Breast epithelium (tissue), 3 donors: ENCODE data around the gene LTB4R.

Experiments used
- CTCF ChIP-seq, 3 donors: fragments of 450-650 bp; IDR thresholded peaks; one replicate each; pipeline ENCODE4 v1.5.1; 2016 to 2017; ENCODE audit warnings: antibody characterized with exemption in 3 of 3, mild to moderate bottlenecking in 3 of 3, moderate library complexity in 3 of 3
- POLR2A ChIP-seq: fragments of 450-650 bp; IDR thresholded peaks from one replicate; pipeline ENCODE4 v1.6.1; 2016; ENCODE audit warnings: antibody characterized with exemption, mild to moderate bottlenecking, moderate library complexity

- TF ChIP-seq CTCF (IDR thresholded peaks at IDR 0.05) (no peak), POLR2A (no peak)
These were observed 24.3 kb upstream of the LTB4R start for GRCh38 chr14:24286996-24287395.
